WERI-Rb-1 (cell line): ENCODE data around the gene PDE6G.
A peak's percentile ranks its signal among the peaks of the same experiment; 100 is the strongest.

ENCODE experiments used
- DNase-seq: peaks from one replicate; pipeline ENCODE4 v3.0.0-alpha.2; 2020
- H3K27ac ChIP-seq: fragments of 250-450 bp; sonication (Bioruptor Pico); 2 replicates; pipeline ENCODE4 v1.5.1; 2020; ENCODE audit warnings: mild to moderate bottlenecking, moderate library complexity
- H3K27me3 ChIP-seq: fragments of 250-450 bp; sonication (Bioruptor Pico); 2 replicates; pipeline ENCODE4 v1.5.1; 2021; ENCODE audit warnings: mild to moderate bottlenecking, low read depth, moderate library complexity; ENCODE audit not compliant: insufficient read depth, severe bottlenecking
- H3K36me3 ChIP-seq: fragments of 250-450 bp; sonication (Bioruptor Pico); 2 replicates; pipeline ENCODE4 v1.5.1; 2020; ENCODE audit warnings: mild to moderate bottlenecking, moderate library complexity
- H3K4me3 ChIP-seq: 2 replicates; pipeline ENCODE4 v1.5.1; 2011; ENCODE audit warnings: low read depth, mild to moderate bottlenecking, control low read depth, low read length
- H3K9me3 ChIP-seq: fragments of 250-450 bp; sonication (Bioruptor Pico); 2 replicates; pipeline ENCODE4 v1.5.1; 2021; ENCODE audit warnings: mild to moderate bottlenecking, moderate library complexity; ENCODE audit not compliant: severe bottlenecking
- CTCF ChIP-seq: IDR thresholded peaks from 2 replicates; pipeline ENCODE4 v1.5.1; 2011; ENCODE audit warnings: low read depth, mild to moderate bottlenecking, control low read depth, inconsistent platforms, low read length

The PDE6G gene

GRCh38 chr17:81647640-81648012 lies 8.7 kb downstream of the PDE6G start:
- Histone ChIP-seq H3K27me3 (no peaks in the 10 kb centered on the region), H3K27ac (no peak overlapping the region), H3K4me3 (no peak overlapping the region), H3K36me3 (no peaks in the 10 kb centered on the region), H3K9me3 (peaks cover 11% of the 10 kb centered on the region)
- no peak for DNase-seq
- no peak for TF ChIP-seq CTCF

GRCh38 chr17:81646869-81647600 lies 9.3 kb downstream of the PDE6G start:
- TF ChIP-seq CTCF: no peak
- H3K27me3 ChIP-seq: no peaks in the 10 kb centered on the region
- H3K36me3 ChIP-seq: no peaks in the 10 kb centered on the region
- no peak for DNase-seq
- H3K4me3 ChIP-seq: no peak overlapping the region
- no peak overlapping the region for H3K27ac ChIP-seq
- peaks cover 11% of the 10 kb centered on the region for H3K9me3 ChIP-seq

GRCh38 chr17:81644976-81645952 lies 11.1 kb downstream of the PDE6G start:
- no peaks in the 10 kb centered on the region for H3K27me3 ChIP-seq
- no peak overlapping the region for H3K4me3 ChIP-seq
- DNase-seq: no peak
- H3K36me3 ChIP-seq: no peaks in the 10 kb centered on the region
- TF ChIP-seq CTCF: no peak
- no peak overlapping the region for H3K27ac ChIP-seq
- peaks cover 11% of the 10 kb centered on the region for H3K9me3 ChIP-seq

GRCh38 chr17:81644496-81644895 lies 11.8 kb downstream of the PDE6G start:
- Histone ChIP-seq H3K4me3 (no peak overlapping the region), H3K27me3 (no peaks in the 10 kb centered on the region), H3K36me3 (no peaks in the 10 kb centered on the region), H3K9me3 (peaks cover 11% of the 10 kb centered on the region), H3K27ac (no peak overlapping the region)
- no peak for TF ChIP-seq CTCF
- no peak for DNase-seq

- Histone ChIP-seq H3K27me3 (no peaks in the 10 kb centered on the region), H3K9me3 (no peaks in the 10 kb centered on the region), H3K27ac (no peak overlapping the region; the same call in 1 of the 2 replicates), H3K36me3 (no peaks in the 10 kb centered on the region), H3K4me3 (no peak overlapping the region)
- peak; percentile 36 for DNase-seq
- no peak for TF ChIP-seq CTCF
Observed at GRCh38 chr17:81641825-81642489, 14.4 kb downstream of the PDE6G start.
